COLO668 (cell line): ENCODE results near the gene SMIM5.
"Not testable (repeated sequence)": the region's sequence is repeated elsewhere in the genome, so short reads cannot be mapped to it uniquely, and the experiment has no call there.

Experiments
- DNase-seq: peaks from one replicate; lab custom pipeline; 2025; ENCODE audit not compliant: unreplicated experiment; lab: John Stamatoyannopoulos, UW

Gene SMIM5

GRCh38 chr17:75632863-75633485, at the start of gene SMIM5:
TSS of gene SMIM5 (plus strand) at chr17:75633434. CDS start at chr17:75640202, 6,768 bp downstream.
- peak; percentile 60 for DNase-seq

- DNase-seq: no peak
These were observed 48.4 kb upstream of the SMIM5 start for GRCh38 chr17:75584849-75585175.

DNA sequence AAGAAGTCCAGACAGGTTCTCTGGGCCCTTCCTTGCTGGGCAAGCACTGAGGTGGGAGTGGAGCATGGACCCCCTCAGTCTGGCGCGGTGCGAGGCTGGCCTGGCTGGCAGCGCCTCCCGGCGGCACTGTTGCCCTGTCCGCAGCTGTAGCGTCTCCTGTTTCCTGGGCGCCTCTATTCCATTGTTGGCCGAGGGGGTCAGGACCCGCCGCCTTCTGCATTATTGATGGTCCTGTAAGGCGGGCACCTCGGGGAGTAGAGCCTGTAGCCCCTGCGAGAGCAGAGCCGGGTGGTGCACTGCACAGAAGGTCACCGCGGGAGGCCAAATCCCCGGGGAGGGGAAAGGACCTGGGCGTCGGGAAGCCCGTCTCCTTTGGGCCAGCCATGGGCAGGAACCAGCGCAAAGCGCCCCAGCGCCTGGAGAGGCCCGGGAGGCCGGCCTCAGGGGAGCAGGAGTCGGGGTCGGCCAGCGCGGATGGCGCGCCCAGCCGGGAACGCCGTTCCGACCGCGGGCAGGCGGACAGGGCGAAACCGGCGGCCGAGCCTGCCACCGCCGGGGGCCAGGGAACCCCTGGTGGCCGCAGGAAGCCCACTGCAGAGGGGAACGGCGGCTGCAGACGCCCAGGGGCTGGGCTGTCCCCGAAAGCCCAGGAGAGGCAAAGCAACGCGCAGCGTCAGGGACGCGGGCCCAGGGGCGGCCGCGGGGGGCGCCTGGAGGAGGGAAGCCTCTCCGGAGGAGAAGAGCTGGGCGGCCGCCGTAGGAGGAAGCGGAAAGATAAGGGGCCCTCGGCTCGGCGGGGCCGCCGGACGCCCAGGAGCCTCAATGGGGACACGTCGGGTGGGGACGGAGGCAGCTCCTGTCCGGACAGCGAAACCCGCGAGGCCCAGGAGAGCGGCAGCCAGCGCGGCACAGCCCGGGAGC, 45.3 kb upstream of the SMIM5 start, which contains the start of gene MYO15B:
MYO15B (plus strand) TSS at position 126 of the 921 bp plus-strand sequence; CDS start at position 384, 258 bp downstream.
- DNase-seq: peak; percentile 65

- peak; percentile 60 for DNase-seq
These were observed 44.6 kb upstream of the SMIM5 start for GRCh38 chr17:75588596-75589011.

- peak; percentile 92 for DNase-seq
These were observed 44.0 kb upstream of the SMIM5 start for GRCh38 chr17:75589012-75589918.

DNA sequence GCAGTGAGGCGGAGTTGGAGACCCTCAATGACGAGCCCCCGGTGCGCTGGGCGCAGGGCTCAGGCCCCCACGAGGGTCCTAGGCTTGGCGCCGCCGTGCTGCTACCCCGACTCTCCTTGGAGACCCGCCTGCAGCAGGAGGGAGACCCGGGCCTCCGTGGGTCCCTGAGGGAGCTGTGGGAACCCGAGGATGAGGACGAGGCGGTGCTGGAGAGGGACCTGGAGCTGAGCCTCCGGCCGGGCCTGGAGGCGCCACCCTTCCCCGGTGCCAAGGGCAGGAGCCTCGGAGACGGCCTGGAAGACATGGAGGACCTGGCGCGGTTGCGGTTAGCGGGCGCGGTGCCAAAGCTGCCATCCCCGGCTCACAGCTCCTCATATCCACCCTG, 43.3 kb upstream of the SMIM5 start:
- DNase-seq: no peak

- DNase-seq: no peak
These were observed 42.9 kb upstream of the SMIM5 start for GRCh38 chr17:75590314-75590761.

- DNase-seq: no peak
These were observed 42.1 kb upstream of the SMIM5 start for GRCh38 chr17:75590849-75591721.

GRCh38 chr17:75591722-75592302, 41.4 kb upstream of the SMIM5 start:
- no peak for DNase-seq

DNA sequence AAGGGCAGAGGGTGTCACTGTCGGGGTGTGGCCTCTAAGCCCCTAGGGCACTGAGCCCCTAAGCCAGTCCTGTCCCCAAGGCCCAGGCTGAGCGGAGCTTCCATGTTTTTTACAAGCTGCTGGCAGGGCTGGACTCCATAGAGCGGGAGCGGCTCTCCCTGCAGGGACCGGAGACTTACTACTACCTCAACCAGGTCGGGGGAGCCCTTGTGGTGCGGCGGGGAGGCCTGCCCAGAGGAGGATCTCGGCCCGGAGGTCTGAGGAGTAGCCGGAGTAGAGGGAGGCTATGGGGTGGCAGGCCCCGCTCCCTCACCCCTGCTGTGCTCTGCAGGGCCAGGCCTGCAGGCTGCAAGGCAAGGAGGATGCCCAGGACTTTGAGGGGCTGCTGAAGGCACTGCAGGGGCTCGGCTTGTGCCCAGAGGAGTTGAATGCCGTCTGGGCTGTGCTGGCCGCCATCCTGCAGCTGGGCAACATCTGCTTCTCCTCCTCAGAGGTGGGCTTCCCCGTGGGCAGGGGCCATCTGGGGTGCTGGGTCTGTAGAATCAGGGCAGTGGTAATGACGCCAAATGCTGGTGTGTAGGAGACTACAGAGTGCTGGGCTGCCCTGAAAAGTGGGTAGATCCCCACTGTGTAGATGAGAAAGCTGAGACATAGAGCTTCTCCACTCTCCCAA, 40.8 kb upstream of the SMIM5 start:
- no peak for DNase-seq

- DNase-seq: not testable (repeated sequence)
These were observed 39.8 kb upstream of the SMIM5 start for GRCh38 chr17:75593430-75593829.

DNA sequence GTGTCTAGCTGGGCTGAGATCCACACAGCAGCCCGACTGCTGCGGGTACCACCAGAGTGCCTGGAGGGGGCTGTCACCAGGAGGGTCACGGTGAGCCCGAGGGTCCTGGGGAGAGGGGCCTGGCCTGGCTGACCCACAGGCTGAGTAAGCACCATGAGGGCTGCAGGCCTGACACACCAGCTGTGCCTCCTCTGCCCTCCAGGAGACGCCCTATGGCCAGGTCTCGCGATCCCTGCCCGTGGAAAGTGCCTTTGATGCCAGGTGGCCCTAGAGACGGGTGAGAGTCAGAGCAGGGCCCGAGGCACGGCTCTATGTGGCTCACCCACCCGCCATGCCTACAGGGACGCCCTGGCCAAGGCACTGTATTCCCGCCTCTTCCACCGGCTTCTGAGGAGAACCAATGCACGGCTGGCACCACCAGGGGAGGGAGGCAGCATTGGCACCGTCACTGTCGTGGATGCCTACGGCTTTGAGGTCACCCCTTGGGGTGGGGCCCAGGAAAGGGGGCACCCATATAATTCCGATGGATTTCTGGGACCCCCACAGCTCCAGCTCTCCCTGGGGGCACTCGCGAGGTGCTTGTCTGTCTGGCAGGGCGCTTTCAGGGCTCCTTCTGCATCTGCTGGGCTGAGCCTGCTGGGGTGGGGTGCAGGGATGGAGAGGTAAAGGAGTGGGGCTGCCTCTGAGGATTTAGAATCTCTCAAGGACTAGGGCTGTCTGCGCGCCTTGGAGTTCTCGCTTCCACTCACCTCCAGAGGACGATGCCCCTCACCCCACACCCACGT, 38.5 kb upstream of the SMIM5 start:
- DNase-seq: peak; percentile 30

DNA sequence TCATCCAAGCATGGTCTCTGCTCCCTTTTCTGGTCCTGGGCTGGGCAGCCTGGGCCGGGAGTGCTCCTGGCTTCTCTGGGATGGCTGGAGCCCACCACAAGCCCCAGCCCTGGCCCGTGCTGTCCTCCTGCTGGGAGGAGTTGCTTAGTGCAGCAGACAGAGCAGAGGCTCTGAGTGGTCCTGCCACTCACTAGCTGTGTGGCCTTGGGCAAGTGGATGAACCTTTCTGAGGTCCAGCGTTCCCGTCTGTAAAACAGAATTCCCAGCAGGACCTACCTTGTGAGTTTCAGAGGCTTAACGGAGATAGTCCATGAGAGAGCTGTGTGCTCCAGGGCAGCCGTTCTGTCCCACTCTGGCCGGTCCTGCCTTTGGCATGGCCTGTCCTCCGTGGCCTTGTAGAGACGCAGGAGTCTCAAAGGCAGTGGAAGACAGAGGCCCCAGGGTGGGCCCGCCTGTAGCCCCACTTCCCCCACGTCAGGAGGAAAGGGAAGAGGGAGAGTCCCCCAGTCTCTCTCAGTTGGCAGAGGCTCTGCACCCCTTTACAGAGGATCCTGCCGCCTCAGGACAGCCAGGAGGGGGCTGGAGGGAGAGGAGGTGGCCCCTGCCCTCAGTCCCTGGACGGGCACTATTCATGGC, 37.8 kb upstream of the SMIM5 start:
- no peak for DNase-seq

DNA sequence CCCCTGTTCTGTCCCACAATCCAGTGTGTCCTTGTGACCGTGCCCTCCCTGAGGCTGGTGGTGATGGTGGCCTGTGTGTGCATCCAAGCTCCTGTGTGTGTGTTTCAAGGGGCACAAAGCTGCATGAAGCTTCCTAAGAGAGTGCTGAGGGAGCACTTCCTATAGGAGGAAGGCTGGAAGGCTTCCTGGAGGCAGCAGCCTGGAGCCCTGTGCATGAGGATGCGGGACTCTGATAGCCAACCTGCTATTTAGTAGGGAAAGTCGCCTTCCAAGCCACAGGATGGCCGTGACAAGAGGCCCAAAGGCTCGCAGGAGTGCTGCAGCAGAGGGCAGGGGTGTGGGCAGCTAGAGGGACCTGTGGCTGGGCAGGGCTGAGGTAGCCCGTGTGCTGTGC, 37.3 kb upstream of the SMIM5 start:
- DNase-seq: no peak

DNA sequence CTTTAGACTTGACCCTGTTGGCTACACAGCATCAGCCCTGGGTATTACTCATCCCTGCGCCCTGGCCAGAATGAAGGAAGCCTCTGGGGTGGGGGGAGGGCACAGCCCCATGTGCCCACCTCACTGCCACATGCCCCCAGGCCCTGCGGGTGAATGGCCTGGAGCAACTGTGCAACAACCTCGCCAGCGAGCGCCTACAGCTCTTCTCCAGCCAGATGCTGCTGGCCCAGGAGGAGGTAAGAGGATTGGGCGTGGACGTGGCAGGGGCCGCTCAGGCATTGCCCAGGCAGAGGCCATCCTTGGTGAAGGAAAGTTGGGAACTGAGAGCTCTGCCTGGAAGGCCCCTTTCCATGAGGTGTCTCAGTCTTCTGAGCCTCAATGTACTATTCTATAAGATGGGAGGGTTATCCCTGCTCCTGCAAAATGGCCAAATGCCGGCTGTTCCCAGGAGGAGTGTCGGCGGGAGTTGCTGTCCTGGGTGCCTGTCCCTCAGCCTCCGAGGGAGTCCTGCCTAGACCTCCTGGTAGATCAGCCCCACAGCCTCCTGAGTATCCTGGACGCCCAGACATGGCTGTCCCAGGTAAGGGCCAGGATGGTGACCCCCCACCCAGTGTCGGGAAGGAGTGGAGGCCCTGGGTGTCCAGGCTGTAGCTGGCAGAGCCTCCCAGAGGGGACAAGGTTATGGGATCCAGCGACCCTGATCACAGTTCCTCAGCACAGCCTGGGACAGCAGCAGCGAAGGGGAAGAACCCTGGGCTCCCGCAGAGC, 36.7 kb upstream of the SMIM5 start:
- no peak for DNase-seq

DNA sequence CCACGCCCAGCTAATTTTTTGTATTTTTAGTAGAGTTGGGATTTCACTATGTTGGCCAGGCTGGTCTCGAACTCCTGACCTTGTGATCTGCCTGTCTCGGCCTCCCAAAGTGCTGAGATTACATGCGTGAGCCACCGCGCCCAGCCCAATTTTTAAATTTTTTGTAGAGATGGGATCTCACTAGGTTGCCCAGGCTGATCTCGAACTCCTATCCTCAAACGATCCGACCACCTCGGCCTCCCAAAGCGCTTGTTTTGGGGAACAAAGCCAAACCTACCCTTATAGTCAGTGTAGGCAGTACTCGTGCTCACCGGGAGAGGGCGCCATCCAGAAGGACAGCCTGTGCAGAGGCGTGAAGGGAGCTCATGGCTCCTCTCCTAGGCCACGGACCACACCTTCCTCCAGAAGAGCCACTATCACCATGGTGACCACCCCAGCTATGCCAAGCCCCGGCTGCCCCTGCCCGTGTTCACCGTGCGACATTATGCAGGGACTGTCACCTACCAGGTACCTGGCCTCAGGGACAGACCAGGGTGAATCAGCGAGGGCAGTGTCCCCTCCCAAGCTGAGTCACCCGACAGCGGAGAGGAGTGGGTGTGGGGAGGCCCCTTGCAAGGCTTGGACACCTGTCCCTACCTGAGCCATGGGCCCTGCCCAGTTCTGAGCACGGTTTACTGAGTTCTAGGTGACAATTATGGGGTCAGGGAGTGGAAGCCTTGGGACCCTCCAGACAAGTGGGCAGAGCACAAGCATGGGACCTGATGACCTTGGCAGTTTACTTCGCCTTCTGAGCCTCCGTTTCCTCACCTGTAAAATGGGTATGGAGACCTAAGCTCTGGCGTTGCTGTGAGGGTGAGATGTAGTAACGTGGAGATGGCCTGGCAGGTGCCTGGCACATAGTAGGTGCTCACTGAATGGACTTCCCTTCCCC, 31.9 kb upstream of the SMIM5 start:
- peak; percentile 66 for DNase-seq
